Endothelial cell of umbilical vein (primary cell): ENCODE results near the gene SOX5. TPM values are rescaled to one million over a fixed set of nuclear protein-coding genes. Genes with fewer than 3 reads are reported as not detected.

Source experiments
- BruUV-seq: library from RNA; stranded (reverse); fragments of 400-500 nt; replicated peaks from 2 replicates; lab custom pipeline; 2021; lab: Mats Ljungman, UMichigan
- CTCF ChIA-PET: fragments of 300-600, 350-600 bp; sonication (Branson Sonifier 250); formaldehyde crosslinking; loops from one replicate; lab custom pipeline; 2021; ENCODE audit warnings: antibody characterized with exemption, inconsistent platforms; lab: Charles Lee
- POLR2A ChIA-PET: fragments of 300-600, 350-600 bp; sonication (Branson Sonifier 250); formaldehyde crosslinking; loops from one replicate; lab custom pipeline; 2021; ENCODE audit warnings: antibody characterized with exemption, inconsistent platforms; lab: Charles Lee
- DNase-seq: peaks from one replicate; pipeline ENCODE4 v3.0.0-alpha.2; 2011; ENCODE audit warnings: low read depth, low spot score
- FAIRE-seq: peaks from 2 replicates; lab custom pipeline; 2011; peaks lifted over from hg19 to GRCh38; lab: Jason Lieb, UNC
- H2AFZ ChIP-seq: 2 replicates; pipeline ENCODE4 v1.6.0; 2012; ENCODE audit warnings: low read depth, low read length, control low read depth, inconsistent platforms
- H3K27ac ChIP-seq: 2 replicates; pipeline ENCODE4 v1.5.1; 2011; ENCODE audit warnings: low read depth, mild to moderate bottlenecking, control low read depth, low read length, moderate library complexity; ENCODE audit not compliant: insufficient read depth
- H3K27me3 ChIP-seq, 2 experiments: 2 replicates each; pipeline versions ENCODE4 v1.6.0 to v1.6.1; 2011; ENCODE audit warnings: low read length in 2 of 2, mixed read lengths in 1 of 2; ENCODE audit not compliant: control insufficient read depth in 2 of 2, insufficient read depth in 2 of 2
- H3K36me3 ChIP-seq, 2 experiments: 2 replicates in 1 of 2; 3 replicates in 1 of 2; pipeline ENCODE4 v1.5.1; 2011; ENCODE audit warnings: low read length in 2 of 2, mild to moderate bottlenecking in 1 of 2, moderate library complexity in 1 of 2; ENCODE audit not compliant: control insufficient read depth in 2 of 2, insufficient read depth in 2 of 2; ENCODE audit errors: extremely low read depth in 1 of 2
- H3K4me1 ChIP-seq: 3 replicates; pipeline ENCODE4 v1.5.1; 2011; ENCODE audit warnings: mild to moderate bottlenecking, low read length; ENCODE audit not compliant: control insufficient read depth, insufficient read depth; ENCODE audit errors: extremely low read depth
- H3K4me2 ChIP-seq: 2 replicates; pipeline ENCODE4 v1.6.1; 2011; ENCODE audit warnings: low read length, control low read depth, mixed read lengths; ENCODE audit not compliant: insufficient read depth
- H3K4me3 ChIP-seq, 3 experiments: fragments of 200-600 bp in 1 of 3; sonication (generic), shearing (Covaris generic) in 1 of 3; replicated peaks in 1 of 3; 2 replicates each; pipeline ENCODE4 v1.5.1; 2011 to 2016; ENCODE audit warnings: control low read depth in 3 of 3, low read length in 3 of 3, mild to moderate bottlenecking in 2 of 3, inconsistent platforms in 1 of 3, low read depth in 1 of 3, moderate library complexity in 1 of 3; ENCODE audit not compliant: insufficient read depth in 1 of 3
- H3K79me2 ChIP-seq: 2 replicates; pipeline ENCODE4 v1.6.0; 2012; ENCODE audit warnings: low read length, inconsistent platforms; ENCODE audit not compliant: control insufficient read depth, insufficient read depth
- H3K9ac ChIP-seq: replicated peaks from 2 replicates; pipeline ENCODE3; 2011; ENCODE audit warnings: low read length, control low read depth; ENCODE audit not compliant: insufficient read depth; ENCODE audit errors: extremely low read depth
- H3K9me1 ChIP-seq: replicated peaks from 3 replicates; pipeline ENCODE4 v1.6.0; 2011; ENCODE audit warnings: mild to moderate bottlenecking, low read length; ENCODE audit not compliant: control insufficient read depth, insufficient read depth; ENCODE audit errors: extremely low read depth
- H3K9me3 ChIP-seq: replicated peaks from 2 replicates; pipeline ENCODE4 v1.5.1; 2012; ENCODE audit warnings: low read length, inconsistent platforms; ENCODE audit not compliant: control insufficient read depth, insufficient read depth
- H4K20me1 ChIP-seq: replicated peaks from 2 replicates; pipeline ENCODE3; 2011; ENCODE audit warnings: mild to moderate bottlenecking, low read length; ENCODE audit not compliant: control insufficient read depth, insufficient read depth; ENCODE audit errors: extremely low read depth
- EZH2 ChIP-seq: IDR thresholded peaks from 2 replicates; pipeline ENCODE4 v1.6.1; 2012; ENCODE audit warnings: borderline replicate concordance, low read depth, mild to moderate bottlenecking, moderate library complexity, low read length, inconsistent platforms; ENCODE audit not compliant: severe bottlenecking
- FOS ChIP-seq: IDR thresholded peaks from 2 replicates; pipeline ENCODE4 v1.6.1; 2011; ENCODE audit warnings: mild to moderate bottlenecking, low read length, moderate library complexity, borderline replicate concordance; ENCODE audit not compliant: insufficient read depth
- GATA2 ChIP-seq: IDR thresholded peaks from 2 replicates; pipeline ENCODE4 v1.7.0; 2011; ENCODE audit warnings: low read depth, mild to moderate bottlenecking, moderate library complexity, mixed read lengths, low read length; ENCODE audit not compliant: insufficient read length, insufficient read depth
- JUN ChIP-seq: IDR thresholded peaks from 2 replicates; pipeline ENCODE4 v1.6.1; 2011; ENCODE audit warnings: borderline replicate concordance, low read depth; ENCODE audit not compliant: insufficient read length, insufficient read depth
- MYC ChIP-seq: IDR thresholded peaks from one replicate; pipeline ENCODE4 v1.6.1; 2011; ENCODE audit warnings: mild to moderate bottlenecking, low read depth, low read length
- POLR2A ChIP-seq: IDR thresholded peaks from 2 replicates; pipeline ENCODE4 v1.6.1; 2012; ENCODE audit warnings: low read depth, mild to moderate bottlenecking, control low read depth, low read length
- POLR2AphosphoS5 ChIP-seq: IDR thresholded peaks from 2 replicates; pipeline ENCODE4 v1.6.1; 2012; ENCODE audit warnings: low read depth, mild to moderate bottlenecking, control low read depth, low read length, moderate library complexity; ENCODE audit not compliant: insufficient read depth
- dilution Hi-C: fragments of 300-500 bp; cut with MboI; formaldehyde crosslinking; loops from one replicate; pipeline ENCODE4 v1.15.0; 2019; ENCODE audit warnings: low sequenced_read_pairs; ENCODE audit not compliant: extremely low pct_ligation_motif_present
- intact Hi-C: fragments of 100-400 bp; cut with micrococcal nuclease; formaldehyde crosslinking; loops from one replicate; pipeline ENCODE4 v1.10.0; 2022
- polyA plus RNA-seq, 4 experiments: library from polyadenylated mRNA; depleted of rRNA in 3 of 4; stranded (reverse) in 3 of 4; unstranded in 1 of 4; fragments of >200 nt; gene quantifications; 2 replicates each; pipeline versions ENCODE4 v1.2.1 to v1.2.3, GENCODE V29; 2011 to 2012; ENCODE audit warnings: missing spikeins in 1 of 4
- total RNA-seq: library from RNA; stranded (reverse); gene quantifications from 2 replicates; pipeline ENCODE4 v1.2.3, GENCODE V29; 2021
- TF ChIP-seq, protein P1 (sequence below), 2 donors: IDR thresholded peaks; 1 replicate in 1 of 2; 2 replicates in 1 of 2; pipeline ENCODE4 v1.5.1; 2011; ENCODE audit warnings: low read length in 2 of 2, mild to moderate bottlenecking in 2 of 2, moderate library complexity in 2 of 2, control low read depth in 1 of 2, inconsistent platforms in 1 of 2, low read depth in 1 of 2; ENCODE audit not compliant: insufficient read depth in 1 of 2; ENCODE audit errors: extremely low read depth in 1 of 2
- TF ChIP-seq, protein P2 (sequence below): IDR thresholded peaks from 2 replicates; pipeline ENCODE4 v1.6.1; 2011; ENCODE audit not compliant: insufficient read depth, insufficient read length

Gene SOX5
- total and polyA plus RNA-seq, 2 donors (not counting 3 experiments of a cell fraction or from before 2014, with no cell fraction given) = 0.63 to 3.5 TPM

DNA sequence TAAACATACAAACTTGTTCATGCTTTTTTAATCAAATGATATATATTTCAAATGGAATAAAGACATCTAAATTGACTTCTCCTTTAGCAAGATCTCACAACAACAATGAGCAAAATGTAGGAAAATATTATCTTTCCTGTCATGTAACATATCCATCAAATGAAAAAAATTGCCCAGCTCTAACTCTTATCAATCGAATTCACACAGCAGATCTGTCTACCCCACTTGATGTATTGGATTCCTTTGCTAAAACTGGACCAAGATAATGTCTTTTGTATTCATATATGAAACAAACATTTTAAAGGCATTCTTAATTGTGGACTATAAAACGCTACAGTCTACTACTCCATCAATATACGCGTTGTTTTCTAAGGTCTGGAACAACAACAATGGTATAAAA is 218.0 kb downstream of the SOX5 start:
- TF ChIP-seq, protein P1, sequence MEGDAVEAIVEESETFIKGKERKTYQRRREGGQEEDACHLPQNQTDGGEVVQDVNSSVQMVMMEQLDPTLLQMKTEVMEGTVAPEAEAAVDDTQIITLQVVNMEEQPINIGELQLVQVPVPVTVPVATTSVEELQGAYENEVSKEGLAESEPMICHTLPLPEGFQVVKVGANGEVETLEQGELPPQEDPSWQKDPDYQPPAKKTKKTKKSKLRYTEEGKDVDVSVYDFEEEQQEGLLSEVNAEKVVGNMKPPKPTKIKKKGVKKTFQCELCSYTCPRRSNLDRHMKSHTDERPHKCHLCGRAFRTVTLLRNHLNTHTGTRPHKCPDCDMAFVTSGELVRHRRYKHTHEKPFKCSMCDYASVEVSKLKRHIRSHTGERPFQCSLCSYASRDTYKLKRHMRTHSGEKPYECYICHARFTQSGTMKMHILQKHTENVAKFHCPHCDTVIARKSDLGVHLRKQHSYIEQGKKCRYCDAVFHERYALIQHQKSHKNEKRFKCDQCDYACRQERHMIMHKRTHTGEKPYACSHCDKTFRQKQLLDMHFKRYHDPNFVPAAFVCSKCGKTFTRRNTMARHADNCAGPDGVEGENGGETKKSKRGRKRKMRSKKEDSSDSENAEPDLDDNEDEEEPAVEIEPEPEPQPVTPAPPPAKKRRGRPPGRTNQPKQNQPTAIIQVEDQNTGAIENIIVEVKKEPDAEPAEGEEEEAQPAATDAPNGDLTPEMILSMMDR (IDR thresholded peaks at IDR 0.05; ENCODE audit: extremely low read depth in 1 of 2, insufficient read depth in 1 of 2, low read depth in 1 of 2, low read length in 2 of 2) = no peak
- TF ChIP-seq, protein P2, sequence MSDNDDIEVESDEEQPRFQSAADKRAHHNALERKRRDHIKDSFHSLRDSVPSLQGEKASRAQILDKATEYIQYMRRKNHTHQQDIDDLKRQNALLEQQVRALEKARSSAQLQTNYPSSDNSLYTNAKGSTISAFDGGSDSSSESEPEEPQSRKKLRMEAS = no peak
- no peak for TF ChIP-seq POLR2AphosphoS5
- TF ChIP-seq EZH2 = no peak
- TF ChIP-seq GATA2 = no peak
- TF ChIP-seq JUN = no peak
- no peak for TF ChIP-seq FOS
- no peak for TF ChIP-seq MYC
- TF ChIP-seq POLR2A = no peak
- Histone ChIP-seq H3K79me2 (no peaks in the 10 kb centered on the region), H4K20me1 (no peaks in the 10 kb centered on the region), H3K9me1 (no peaks in the 10 kb centered on the region), H3K4me3 (no peak overlapping the region), H3K27me3 (no peaks in the 10 kb centered on the region), H3K4me2 (no peak overlapping the region), H3K36me3 (no peaks in the 10 kb centered on the region), H3K4me1 (peaks cover 9% of the 10 kb centered on the region), H2AFZ (no peak overlapping the region), H3K9me3 (no peaks in the 10 kb centered on the region), H3K27ac (no peak overlapping the region), H3K9ac (no peak overlapping the region)
- FAIRE-seq (no peak), DNase-seq (no peak)
- ChIA-PET CTCF (no interaction called here), POLR2A (no interaction called here)
- intact Hi-C loops (no loop called here), dilution Hi-C loops (no loop called here)
- BruUV-seq = no TSS peak
